Adipocyte (in vitro differentiated cells): Measurements from ENCODE around the gene HTR3E.
"Not testable (repeated sequence)": the region's sequence is repeated elsewhere in the genome, so short reads cannot be mapped to it uniquely, and the experiment has no call there.

Source experiments
- DNase-seq: peaks from one replicate; pipeline ENCODE4 v3.0.0-alpha.2; 2015; ENCODE audit warnings: low read depth
- H3K27me3 ChIP-seq: replicated peaks from 2 replicates; pipeline ENCODE4 v1.7.0; 2013; ENCODE audit warnings: mild to moderate bottlenecking, low read length, moderate library complexity; ENCODE audit not compliant: control insufficient read depth, insufficient read depth
- H3K36me3 ChIP-seq: 2 replicates; pipeline ENCODE4 v1.7.0; 2013; ENCODE audit warnings: low read length, mild to moderate bottlenecking, moderate library complexity; ENCODE audit not compliant: control insufficient read depth, insufficient read depth, severe bottlenecking
- H3K4me1 ChIP-seq: 2 replicates; pipeline ENCODE4 v1.7.0; 2013; ENCODE audit warnings: mild to moderate bottlenecking, low read length, moderate library complexity; ENCODE audit not compliant: control insufficient read depth, insufficient read depth
- H3K4me3 ChIP-seq: 2 replicates; pipeline ENCODE4 v1.7.0; 2013; ENCODE audit warnings: mild to moderate bottlenecking, low read length, moderate library complexity
- H3K9ac ChIP-seq: 2 replicates; pipeline ENCODE4 v1.7.0; 2013; ENCODE audit warnings: mild to moderate bottlenecking, low read length, moderate library complexity
- H3K9me3 ChIP-seq: 2 replicates; pipeline ENCODE4 v1.7.0; 2013; ENCODE audit warnings: mild to moderate bottlenecking, low read length, moderate library complexity; ENCODE audit not compliant: control insufficient read depth

The HTR3E gene

GRCh38 chr3:184116017-184116416 lies 19.2 kb downstream of the HTR3E start:
- H3K27me3 ChIP-seq, result peaks cover 20% of the 10 kb centered on the region
- H3K36me3 ChIP-seq, result no peaks in the 10 kb centered on the region
- no peaks in the 10 kb centered on the region for H3K4me1 ChIP-seq
- H3K4me3 ChIP-seq, result no peak overlapping the region
- no peak overlapping the region for H3K9ac ChIP-seq
- H3K9me3 ChIP-seq, result no peaks in the 10 kb centered on the region
- no peak for DNase-seq

- Histone ChIP-seq H3K27me3 (peaks cover 20% of the 10 kb centered on the region), H3K4me1 (no peaks in the 10 kb centered on the region)
- DNase-seq, result no peak
These were observed 20.8 kb downstream of the HTR3E start for GRCh38 chr3:184117636-184118035.

GRCh38 chr3:184121031-184121430 lies 24.2 kb downstream of the HTR3E start:
- H3K9me3 ChIP-seq, H3K9ac ChIP-seq, H3K4me3 ChIP-seq, H3K4me1 ChIP-seq, H3K36me3 ChIP-seq, DNase-seq: not testable (repeated sequence)
- peaks cover 13% of the 10 kb centered on the region for H3K27me3 ChIP-seq

More at GRCh38 chr3:184117636-184118035, 20.8 kb downstream of the HTR3E start:
- H3K9ac ChIP-seq, result no peak overlapping the region
- H3K36me3 ChIP-seq, result no peaks in the 10 kb centered on the region
- no peak overlapping the region for H3K4me3 ChIP-seq
- no peaks in the 10 kb centered on the region for H3K9me3 ChIP-seq

- no peaks in the 10 kb centered on the region for H3K9me3 ChIP-seq
- H3K4me3 ChIP-seq, result no peak overlapping the region
- DNase-seq, result no peak
- no peaks in the 10 kb centered on the region for H3K36me3 ChIP-seq
- H3K9ac ChIP-seq, result no peak overlapping the region
- no peaks in the 10 kb centered on the region for H3K27me3 ChIP-seq
- no peaks in the 10 kb centered on the region for H3K4me1 ChIP-seq
These were observed 29.1 kb downstream of the HTR3E start for GRCh38 chr3:184126006-184126405.

GRCh38 chr3:184129012-184129411 lies 32.1 kb downstream of the HTR3E start:
- Histone ChIP-seq H3K4me3 (no peak overlapping the region), H3K4me1 (peaks cover 3% of the 10 kb centered on the region), H3K36me3 (no peaks in the 10 kb centered on the region), H3K9ac (no peak overlapping the region), H3K9me3 (no peaks in the 10 kb centered on the region), H3K27me3 (no peaks in the 10 kb centered on the region)
- peak; percentile 56 for DNase-seq

GRCh38 chr3:184132945-184133344 lies 36.1 kb downstream of the HTR3E start:
- Histone ChIP-seq H3K4me1 (peaks cover 18% of the 10 kb centered on the region), H3K9me3 (no peaks in the 10 kb centered on the region)
- no peak for DNase-seq

GRCh38 chr3:184133840-184134745 lies 37.2 kb downstream of the HTR3E start:
- peak; percentile 87 for DNase-seq
- no peaks in the 10 kb centered on the region for H3K27me3 ChIP-seq
- peak overlapping the region; percentile 95 for H3K9ac ChIP-seq
- H3K4me3 ChIP-seq, result peak overlapping the region; percentile 98
- H3K4me1 ChIP-seq, result peaks cover 18% of the 10 kb centered on the region
- no peaks in the 10 kb centered on the region for H3K9me3 ChIP-seq
- H3K36me3 ChIP-seq, result peaks cover 9% of the 10 kb centered on the region

More at GRCh38 chr3:184132945-184133344, 36.1 kb downstream of the HTR3E start:
- Histone ChIP-seq H3K9ac (no peak overlapping the region), H3K4me3 (no peak overlapping the region), H3K27me3 (no peaks in the 10 kb centered on the region), H3K36me3 (peaks cover 6% of the 10 kb centered on the region)

GRCh38 chr3:184134746-184135148 lies 37.9 kb downstream of the HTR3E start:
- H3K9ac ChIP-seq, result peak overlapping the region; percentile 95
- H3K9me3 ChIP-seq, result no peaks in the 10 kb centered on the region
- H3K4me3 ChIP-seq, result peak overlapping the region; percentile 98
- no peak for DNase-seq
- no peaks in the 10 kb centered on the region for H3K27me3 ChIP-seq
- H3K36me3 ChIP-seq, result peaks cover 9% of the 10 kb centered on the region
- peaks cover 18% of the 10 kb centered on the region for H3K4me1 ChIP-seq

- DNase-seq, result peak; percentile 94
- peak within 1 kb of the TSS; percentile 95 for H3K9ac ChIP-seq
- H3K4me3 ChIP-seq, result peak within 1 kb of the TSS; percentile 98
- peaks cover 18% of the 10 kb centered on the region for H3K4me1 ChIP-seq
- H3K36me3 ChIP-seq, result peaks cover 14% of the 10 kb centered on the region
- no peaks in the 10 kb centered on the region for H3K9me3 ChIP-seq
- no peaks in the 10 kb centered on the region for H3K27me3 ChIP-seq
These were observed 38.5 kb downstream of the HTR3E start, which contains the start of gene EIF2B5 for GRCh38 chr3:184135149-184135910. EIF2B5 (plus strand) TSS chr3:184135358; CDS start chr3:184135386, 28 bp downstream.

- peaks cover 19% of the 10 kb centered on the region for H3K36me3 ChIP-seq
- no peaks in the 10 kb centered on the region for H3K27me3 ChIP-seq
- DNase-seq, result no peak
- H3K4me3 ChIP-seq, result peak overlapping the region; percentile 98
- peak overlapping the region; percentile 95 for H3K9ac ChIP-seq
- H3K4me1 ChIP-seq, result peaks cover 18% of the 10 kb centered on the region
- no peaks in the 10 kb centered on the region for H3K9me3 ChIP-seq
These were observed 39.0 kb downstream of the HTR3E start for GRCh38 chr3:184135911-184136260.

GRCh38 chr3:184140436-184140835 lies 43.6 kb downstream of the HTR3E start:
- no peaks in the 10 kb centered on the region for H3K9me3 ChIP-seq
- no peak overlapping the region for H3K9ac ChIP-seq
- H3K27me3 ChIP-seq, result no peaks in the 10 kb centered on the region
- DNase-seq, result no peak
- H3K36me3 ChIP-seq, result peaks cover 57% of the 10 kb centered on the region
- H3K4me3 ChIP-seq, result no peak overlapping the region
- H3K4me1 ChIP-seq, result peaks cover 23% of the 10 kb centered on the region
